RCC 7860 (cell line): ENCODE results near the gene PRR5.

Experiments used
- DNase-seq: peaks from one replicate; pipeline ENCODE4 v3.0.0-alpha.2; 2015; ENCODE audit warnings: low spot score
- FAIRE-seq: peaks from 2 replicates; lab custom pipeline; 2012; peaks lifted over from hg19 to GRCh38; lab: Jason Lieb, UNC

The PRR5 gene

GRCh38 chr22:44752285-44753188, 50.5 kb downstream of the PRR5 start, which contains the start of gene ARHGAP8:
TSS of gene ARHGAP8 (plus strand) at chr22:44752575. CDS start at chr22:44786528, 33,953 bp downstream.
- DNase-seq (no peak), FAIRE-seq (no peak)

GRCh38 chr22:44753189-44754042, 51.4 kb downstream of the PRR5 start:
- DNase-seq (no peak), FAIRE-seq (no peak)

- no peak for FAIRE-seq
- DNase-seq = no peak
Measured at GRCh38 chr22:44754998-44755397, 53.0 kb downstream of the PRR5 start.

GRCh38 chr22:44755417-44755816, 53.4 kb downstream of the PRR5 start:
- FAIRE-seq = no peak
- DNase-seq = no peak

- no peak for DNase-seq
- FAIRE-seq = no peak
Measured at GRCh38 chr22:44755956-44756361, 54.0 kb downstream of the PRR5 start.

GRCh38 chr22:44758344-44758973, 56.5 kb downstream of the PRR5 start:
- FAIRE-seq = no peak
- peak; percentile 12 for DNase-seq

- DNase-seq (no peak), FAIRE-seq (no peak)
Measured at GRCh38 chr22:44759001-44759400, 57.0 kb downstream of the PRR5 start.

GRCh38 chr22:44759430-44760310, 57.7 kb downstream of the PRR5 start:
- DNase-seq (no peak), FAIRE-seq (no peak)

- no peak for FAIRE-seq
- no peak for DNase-seq
Measured at GRCh38 chr22:44760476-44760875, 58.5 kb downstream of the PRR5 start.

- DNase-seq (no peak), FAIRE-seq (no peak)
Measured at GRCh38 chr22:44761025-44761424, 59.0 kb downstream of the PRR5 start.

GRCh38 chr22:44764373-44764772, 62.4 kb downstream of the PRR5 start:
- FAIRE-seq (no peak), DNase-seq (no peak)

- FAIRE-seq = no peak
Measured at GRCh38 chr22:44764974-44765373, 63.0 kb downstream of the PRR5 start.

GRCh38 chr22:44765571-44766285, 63.7 kb downstream of the PRR5 start:
- no peak for DNase-seq
- FAIRE-seq = no peak

More at GRCh38 chr22:44764974-44765373, 63.0 kb downstream of the PRR5 start:
- DNase-seq = no peak

- no peak for FAIRE-seq
- DNase-seq = no peak
Measured at GRCh38 chr22:44773082-44773481, 71.1 kb downstream of the PRR5 start.

- FAIRE-seq (no peak), DNase-seq (no peak)
Measured at GRCh38 chr22:44775862-44776261, 73.9 kb downstream of the PRR5 start.

- no peak for FAIRE-seq
- no peak for DNase-seq
Measured at GRCh38 chr22:44776605-44777363, 74.8 kb downstream of the PRR5 start.

GRCh38 chr22:44777364-44777755, 75.4 kb downstream of the PRR5 start:
- DNase-seq = no peak
- no peak for FAIRE-seq

- FAIRE-seq (no peak), DNase-seq (no peak)
Measured at GRCh38 chr22:44780876-44781449, 79.0 kb downstream of the PRR5 start.
